Endometrial microvascular endothelial cells (primary cell): ENCODE results near the gene AGAP4. TPM values are rescaled to one million over a fixed set of nuclear protein-coding genes. Genes with fewer than 3 reads are reported as not detected.
"Not testable (repeated sequence)": the region's sequence is repeated elsewhere in the genome, so short reads cannot be mapped to it uniquely, and the experiment has no call there.

Experiments used
- in situ Hi-C: cut with HindIII; loops from 2 replicates; pipeline ENCODE4 v1.10.0; 2017; ENCODE audit warnings: low sequenced_read_pairs, low pct_unique_long_range_greater_than_20kb; ENCODE audit errors: inconsistent ontology term
- total RNA-seq: library from RNA; depleted of rRNA; stranded (reverse); fragments of >200 nt; gene quantifications from one replicate; pipeline ENCODE4 v1.2.3, GENCODE V29; 2015; ENCODE audit errors: inconsistent ontology term

Gene AGAP4
- total RNA-seq, result 14.4 TPM

DNA sequence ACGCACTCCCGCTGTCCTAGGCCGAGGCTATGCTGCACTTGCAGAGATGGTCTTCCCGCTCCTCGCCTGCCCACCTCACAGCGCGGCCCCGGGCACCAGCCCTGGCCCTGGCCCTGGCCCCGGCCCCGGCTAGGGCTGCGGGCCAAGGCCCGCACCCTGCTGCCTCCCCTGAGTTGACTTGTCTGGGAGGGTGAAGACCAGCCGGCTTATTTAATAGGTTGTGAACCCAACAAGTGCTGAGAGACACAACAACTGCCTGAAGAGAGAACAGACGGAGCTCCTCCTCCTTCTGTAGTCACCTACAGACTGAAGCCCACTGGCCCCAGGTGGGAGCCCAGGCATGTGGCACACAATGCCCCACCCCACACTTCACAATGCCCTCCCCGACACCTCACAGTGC is at the start of gene AGAP4:
Gene AGAP4, minus strand, starts transcription at position 101 of the 400 bp plus-strand sequence. CDS start 153 bp downstream, outside the sequence.
- in situ Hi-C loops, result not testable (repeated sequence)

DNA sequence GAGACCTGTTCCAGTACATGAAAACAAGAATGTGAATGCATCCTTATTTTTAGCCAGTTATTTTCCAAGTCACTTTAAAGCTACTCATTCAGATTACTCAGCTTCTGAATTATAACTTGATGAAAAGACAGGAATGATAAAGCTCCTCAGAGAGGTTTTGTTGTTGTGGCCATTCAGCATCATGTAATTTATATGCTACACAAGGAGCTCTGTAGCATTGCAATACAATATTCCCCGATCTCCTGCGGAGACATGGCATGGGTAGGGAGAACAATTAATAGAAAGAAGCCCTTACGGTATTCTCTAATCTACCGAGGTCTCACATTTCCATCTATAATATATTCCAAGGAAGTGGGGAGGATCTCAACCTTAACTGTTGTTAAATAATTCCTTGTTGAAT is 43.4 kb upstream of the AGAP4 start:
- in situ Hi-C loops, result not testable (repeated sequence)

DNA sequence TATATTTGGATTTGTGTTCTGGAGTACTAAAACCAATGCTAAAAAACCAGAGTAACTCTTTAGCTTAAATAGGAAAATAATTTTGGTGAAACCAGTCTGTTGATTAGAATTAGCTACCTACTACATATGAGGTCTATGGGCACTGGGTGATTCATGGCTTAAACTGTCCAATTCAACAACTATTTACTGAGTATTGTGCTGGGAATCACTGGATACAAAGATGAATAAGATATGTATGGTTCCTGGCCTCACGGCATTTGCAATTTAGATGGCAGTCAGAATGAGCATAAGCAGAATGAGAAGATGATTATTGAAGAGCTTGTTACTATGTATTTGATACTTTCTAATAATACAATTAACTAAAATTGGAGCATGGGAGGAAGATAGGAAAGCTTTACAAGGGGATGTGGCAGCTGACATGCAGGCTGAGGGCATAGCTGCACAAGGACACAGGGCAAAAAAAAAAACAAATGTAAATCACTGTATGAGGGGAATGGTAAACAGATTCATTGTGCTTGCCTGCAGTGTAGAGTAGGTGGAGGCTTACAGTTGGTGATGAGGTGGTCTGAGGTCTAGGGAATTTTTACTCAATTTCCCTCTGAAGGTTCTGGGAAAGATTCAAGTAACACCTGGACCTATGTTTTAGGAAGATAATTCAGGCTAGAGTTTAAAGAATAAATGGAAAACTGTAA is 42.4 kb upstream of the AGAP4 start:
- in situ Hi-C loops, result not testable (repeated sequence)

DNA sequence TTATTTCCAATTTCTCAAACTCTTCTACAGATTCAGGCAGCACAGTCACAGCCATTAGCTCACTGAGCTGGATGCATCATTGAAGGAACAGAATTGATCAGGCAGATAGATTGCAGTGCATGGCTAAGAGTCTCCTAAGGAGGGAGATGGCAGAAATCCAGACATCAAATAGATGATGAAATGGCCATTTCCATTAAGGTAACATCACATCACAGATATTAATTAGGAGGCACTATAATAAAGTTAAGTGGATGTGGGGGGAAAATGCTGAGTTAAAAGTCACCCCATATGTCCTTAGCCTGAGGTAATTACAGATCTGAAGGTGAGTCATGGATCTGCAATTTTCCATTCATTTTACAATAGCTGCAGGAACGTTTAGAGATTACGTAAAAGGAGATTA is 35.6 kb upstream of the AGAP4 start:
- in situ Hi-C loops, result not testable (repeated sequence)

DNA sequence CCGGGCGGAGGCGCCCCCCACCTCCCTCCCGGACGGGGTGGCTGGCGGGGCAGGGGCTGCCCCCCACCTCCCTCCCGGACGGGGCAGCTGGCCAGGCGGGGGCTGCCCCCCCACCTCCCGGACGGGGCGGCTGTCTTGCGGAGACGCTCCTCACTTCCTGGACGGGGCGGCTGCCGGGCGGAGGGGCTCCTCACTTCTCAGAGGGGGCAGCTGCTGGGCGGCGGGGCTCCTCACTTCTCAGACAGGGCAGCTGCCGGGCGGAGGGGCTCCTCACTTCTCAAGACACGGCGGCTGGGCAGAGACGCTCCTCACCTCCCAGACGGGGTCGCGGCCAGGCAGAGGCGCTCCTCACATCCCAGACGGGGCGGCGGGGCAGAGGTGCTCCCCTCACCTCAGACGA is 18.1 kb upstream of the AGAP4 start:
- in situ Hi-C loops, result not testable (repeated sequence)

DNA sequence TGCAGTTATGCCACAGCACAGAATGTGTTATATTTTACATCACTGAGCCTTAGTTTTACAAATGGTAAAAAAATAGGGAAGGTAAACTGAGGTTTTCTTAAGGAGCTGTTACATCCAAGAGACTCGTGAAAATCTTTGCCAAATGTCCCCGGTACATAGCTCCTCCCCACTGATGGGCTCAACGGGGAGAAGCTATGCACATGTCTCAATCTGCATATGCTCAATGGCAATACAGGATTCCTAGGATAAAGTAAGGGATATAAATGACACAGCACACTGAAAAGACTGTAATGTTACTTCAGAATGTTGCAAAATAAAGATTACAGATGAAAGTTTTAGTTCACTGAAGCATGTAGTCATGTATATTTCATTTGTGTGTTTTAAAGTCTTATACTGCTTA is 17.0 kb upstream of the AGAP4 start:
- in situ Hi-C loops, result not testable (repeated sequence)

DNA sequence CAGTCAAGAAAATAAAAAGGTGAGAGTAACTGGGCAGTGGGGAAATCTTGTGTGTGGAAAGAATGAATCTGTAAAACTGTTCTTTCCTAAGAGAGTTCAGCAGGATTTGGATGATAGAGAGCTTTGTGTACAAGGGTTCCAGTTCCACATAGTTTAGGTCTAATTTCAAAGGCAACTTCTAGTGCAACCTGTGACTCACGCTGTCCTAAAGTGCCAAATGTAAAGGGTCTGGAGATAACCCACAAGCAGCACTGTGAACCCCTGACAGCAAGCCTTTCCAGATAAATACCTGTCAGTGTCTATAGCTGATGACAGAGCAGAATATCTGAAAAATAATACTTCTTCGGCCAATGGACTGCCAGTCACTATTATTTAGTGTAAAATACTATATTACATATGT is 16.3 kb upstream of the AGAP4 start:
- in situ Hi-C loops, result not testable (repeated sequence)

DNA sequence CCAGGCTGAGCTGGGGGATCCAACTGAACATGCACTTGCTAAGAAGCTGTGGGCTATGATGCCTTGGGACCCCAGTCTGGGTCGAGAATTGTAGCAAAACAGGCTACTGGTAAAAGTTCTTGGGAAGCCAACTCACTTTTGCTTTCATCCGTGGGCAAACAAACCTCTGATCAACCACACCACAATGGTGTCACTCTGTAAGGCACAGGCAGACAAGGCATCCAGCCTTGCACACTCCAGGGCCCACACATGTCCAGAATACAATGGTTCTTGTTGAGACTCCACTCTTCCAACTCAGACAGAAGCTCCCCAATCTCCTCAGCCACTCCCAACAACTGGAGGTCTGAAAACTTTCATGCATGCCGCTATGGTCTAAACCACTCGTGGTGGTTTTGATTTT is 10.6 kb upstream of the AGAP4 start:
- in situ Hi-C loops, result not testable (repeated sequence)

DNA sequence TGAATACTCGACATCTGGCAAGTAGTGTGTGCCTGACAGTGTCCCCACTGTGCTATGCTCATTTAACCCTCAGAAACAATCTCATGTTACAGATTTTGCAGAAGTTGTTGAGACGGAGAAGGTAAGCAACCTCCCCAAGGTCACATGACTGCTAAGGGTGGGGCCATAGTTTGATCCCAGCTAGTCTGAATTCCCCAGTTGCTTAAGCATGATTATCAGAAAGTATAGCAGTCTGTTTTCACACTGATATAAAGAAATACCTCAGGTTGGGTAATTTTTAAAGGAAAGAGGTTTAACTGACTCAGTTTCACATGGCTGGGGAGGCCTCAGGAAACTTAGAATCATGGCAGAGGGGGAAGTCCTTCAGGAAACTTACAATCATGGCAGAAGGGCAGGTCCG is 1.2 kb upstream of the AGAP4 start:
- in situ Hi-C loops, result not testable (repeated sequence)

DNA sequence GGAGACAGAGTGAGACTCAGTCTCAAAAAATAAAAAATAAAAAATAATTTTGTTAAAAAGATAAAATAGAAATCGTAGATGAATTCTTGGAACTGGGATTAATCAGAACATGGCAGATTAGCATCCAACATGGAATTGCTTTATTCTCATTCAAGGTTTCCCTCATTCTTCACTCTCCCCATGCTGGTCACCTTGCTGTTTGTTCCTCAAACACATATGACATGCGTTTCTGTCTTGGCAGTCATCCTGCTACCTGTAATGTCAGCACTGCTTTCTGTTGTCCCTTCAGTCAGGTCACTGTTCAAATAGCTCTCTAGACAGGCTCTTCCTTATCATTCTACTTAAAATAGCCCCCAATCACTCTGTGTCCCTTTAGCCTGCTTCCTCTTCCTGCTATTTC is 24.4 kb downstream of the AGAP4 start:
- in situ Hi-C loops, result not testable (repeated sequence)

DNA sequence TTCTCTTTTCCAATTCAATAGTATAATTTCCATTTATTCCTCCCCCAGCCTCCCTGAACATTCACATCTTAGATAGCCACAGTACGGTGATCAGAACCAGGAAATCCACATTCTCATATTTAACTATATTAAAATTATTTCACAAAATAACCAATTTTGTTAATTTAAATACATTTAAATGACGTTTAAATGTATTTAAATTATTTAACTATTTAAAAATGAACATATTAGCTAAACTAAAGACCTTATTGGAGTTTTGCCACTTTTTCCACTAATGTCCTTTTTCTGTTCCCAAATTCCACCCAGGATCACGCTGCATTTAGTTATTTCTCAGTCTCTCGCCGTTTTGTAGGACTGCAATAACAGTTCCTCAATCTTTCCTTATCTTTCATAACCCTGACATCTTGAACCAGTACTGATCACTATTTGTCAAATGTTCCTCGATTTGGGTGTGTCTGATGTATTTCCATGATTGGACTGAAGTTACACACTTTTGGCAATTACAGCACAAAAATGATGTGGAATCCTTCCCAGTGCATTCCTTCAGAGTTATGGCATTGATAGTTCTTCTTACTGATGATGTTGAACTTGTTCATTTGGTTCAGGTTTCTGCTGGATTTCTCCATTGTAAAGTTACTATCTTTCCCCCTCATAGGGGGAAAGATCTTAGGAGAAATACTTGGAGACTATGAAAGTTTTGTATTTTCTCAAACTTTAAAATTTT is 27.0 kb downstream of the AGAP4 start:
- in situ Hi-C loops, result not testable (repeated sequence)

DNA sequence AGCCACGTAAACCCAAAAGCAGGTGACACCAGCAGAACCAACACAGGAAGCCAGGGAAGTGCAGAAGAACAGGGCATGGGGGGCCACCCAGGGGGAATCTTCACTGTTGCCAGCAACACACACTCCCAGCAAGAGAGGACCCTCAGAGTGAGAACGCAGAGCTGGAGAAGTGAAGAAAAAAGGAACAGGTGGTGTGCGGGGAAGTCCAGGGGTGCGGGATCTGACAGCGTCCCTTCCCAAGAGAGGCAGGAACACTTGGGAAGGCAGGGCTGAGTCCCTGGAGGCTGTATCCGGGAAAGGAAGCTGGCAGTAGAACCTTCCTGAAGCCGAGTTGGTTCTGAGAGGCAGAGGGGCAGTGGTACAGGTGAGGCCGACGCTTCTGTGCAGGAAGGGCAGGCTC is 27.7 kb downstream of the AGAP4 start:
- in situ Hi-C loops, result no loop called here

DNA sequence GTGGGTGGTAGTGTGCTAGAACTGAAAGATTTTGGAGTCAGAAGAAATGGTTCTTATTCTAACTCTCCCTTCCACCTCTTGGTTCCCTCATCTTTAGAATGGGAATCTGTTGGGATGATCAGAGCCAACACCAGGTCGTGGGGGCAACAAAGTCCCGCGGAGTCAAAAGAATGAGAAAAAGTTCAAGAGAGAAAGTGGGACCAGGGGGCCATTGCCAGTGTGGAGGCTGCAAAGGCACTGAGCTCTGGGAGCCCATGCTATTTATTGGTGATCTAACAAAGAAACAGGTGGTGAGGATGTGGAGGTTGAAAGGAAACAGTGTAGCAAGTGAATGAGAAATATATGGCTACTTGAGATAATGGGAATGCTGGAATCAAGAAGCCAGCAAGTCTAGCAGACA is 29.4 kb downstream of the AGAP4 start:
- in situ Hi-C loops, result no loop called here

DNA sequence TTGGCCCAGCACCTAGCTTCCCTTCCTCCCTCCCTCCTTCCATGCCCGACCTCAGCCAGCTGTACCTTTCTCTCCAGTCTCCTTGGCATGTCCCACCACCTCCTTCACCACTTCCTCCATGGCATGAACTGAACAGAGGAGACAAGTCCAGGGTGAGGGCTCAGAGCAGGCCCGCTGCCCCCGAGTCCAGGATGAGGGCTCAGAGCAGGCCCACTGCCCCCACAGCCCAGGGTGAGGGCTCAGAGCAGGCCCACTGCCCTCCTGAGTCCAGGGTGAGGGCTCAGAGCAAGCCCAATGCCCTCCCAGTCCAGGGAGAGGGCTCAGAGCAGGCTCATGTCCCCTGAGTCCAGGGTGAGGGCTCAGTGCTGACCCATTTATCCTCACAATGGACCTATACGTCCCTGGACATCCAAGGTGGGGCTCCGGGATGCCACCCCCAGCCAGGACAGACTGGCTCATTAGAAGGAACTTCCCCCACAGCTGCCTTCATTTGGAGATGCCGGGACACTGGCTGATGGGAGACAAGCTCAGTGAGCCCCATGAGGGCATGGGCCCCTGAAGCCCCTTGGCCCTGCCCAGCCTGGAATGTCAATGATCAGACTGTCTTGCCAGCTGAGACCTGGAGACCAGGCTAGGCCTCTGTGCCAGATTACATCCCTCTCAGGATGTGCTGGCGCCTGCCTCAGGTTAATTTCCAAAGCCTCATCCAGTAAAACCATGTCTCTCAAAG is 30.0 kb downstream of the AGAP4 start:
- in situ Hi-C loops, result no loop called here

DNA sequence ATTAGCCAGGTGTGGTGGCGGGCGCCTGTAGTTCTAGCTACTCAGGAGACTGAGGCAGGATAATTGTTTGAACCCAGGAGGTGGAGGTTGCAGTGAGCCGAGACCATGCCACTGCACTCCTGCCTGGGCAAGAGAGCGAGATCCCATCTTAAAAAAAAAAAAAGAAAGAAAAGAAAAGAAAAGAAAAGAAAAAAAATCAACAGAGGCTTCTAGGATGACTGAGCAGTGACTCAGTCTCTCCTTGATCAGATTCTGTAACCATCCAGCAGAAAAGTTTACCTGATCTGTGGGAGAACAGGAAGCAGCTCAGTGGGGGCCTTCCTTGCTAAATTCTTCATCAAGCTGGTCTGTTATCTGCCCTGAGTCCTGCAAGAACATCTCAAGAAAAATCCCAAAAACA is 33.2 kb downstream of the AGAP4 start:
- in situ Hi-C loops, result not testable (repeated sequence)

DNA sequence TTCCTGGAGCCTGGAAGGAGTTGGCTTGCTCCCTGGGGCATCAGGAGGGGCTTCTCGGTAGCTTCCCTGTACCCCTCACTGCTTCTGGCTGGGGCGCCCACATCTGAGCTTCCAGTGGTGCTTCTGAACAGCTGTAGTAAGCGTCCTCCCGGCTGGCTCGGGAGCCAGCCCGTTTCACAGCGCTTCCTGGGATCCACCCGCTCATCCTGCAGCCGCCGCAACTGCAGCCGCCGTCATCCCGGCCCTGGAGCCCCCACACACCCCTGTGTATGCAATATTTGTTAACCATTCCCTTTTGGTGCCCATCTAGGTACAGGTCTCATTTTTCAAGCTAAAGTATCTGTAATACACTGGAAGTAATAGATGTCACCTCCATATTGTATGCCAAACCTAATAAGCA is 34.3 kb downstream of the AGAP4 start:
- in situ Hi-C loops, result not testable (repeated sequence)

DNA sequence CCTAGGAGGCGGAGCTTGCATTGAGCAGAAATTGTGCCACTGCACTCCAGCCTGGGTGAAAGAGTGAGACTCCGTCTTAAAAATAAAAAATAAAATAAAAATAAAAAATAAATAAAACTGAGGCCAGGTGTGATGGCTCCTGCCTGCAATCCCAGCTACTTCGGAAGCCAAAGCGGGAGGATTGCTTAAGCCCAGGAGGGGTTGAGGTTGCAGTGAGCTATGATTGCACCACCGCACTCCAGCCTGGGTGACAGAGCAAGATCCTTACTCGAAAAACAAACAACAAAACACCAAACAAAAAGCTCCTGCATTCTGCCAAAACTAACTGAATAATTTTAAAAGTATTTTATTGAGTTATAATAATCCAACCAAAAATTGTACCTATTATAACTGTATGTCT is 36.2 kb downstream of the AGAP4 start:
- in situ Hi-C loops, result no loop called here

DNA sequence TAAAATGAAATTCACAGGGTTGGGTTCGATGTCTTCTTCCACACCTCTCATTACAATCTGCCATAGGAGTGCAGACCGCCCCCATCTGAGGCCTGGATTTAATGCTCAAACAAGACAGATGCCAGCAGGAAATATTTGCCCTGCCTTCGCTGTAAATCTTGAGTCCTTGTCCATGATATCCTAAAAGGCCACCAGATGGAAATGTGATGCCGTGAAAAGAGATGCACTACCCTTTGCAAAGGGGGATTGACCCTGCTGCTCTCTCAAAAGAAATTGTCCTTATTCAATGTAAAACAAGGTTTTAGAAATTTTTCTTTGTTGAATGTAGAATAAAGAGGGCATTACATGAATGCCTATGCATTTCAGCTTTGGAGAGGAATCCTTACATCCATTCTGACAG is 37.5 kb downstream of the AGAP4 start:
- in situ Hi-C loops, result no loop called here

DNA sequence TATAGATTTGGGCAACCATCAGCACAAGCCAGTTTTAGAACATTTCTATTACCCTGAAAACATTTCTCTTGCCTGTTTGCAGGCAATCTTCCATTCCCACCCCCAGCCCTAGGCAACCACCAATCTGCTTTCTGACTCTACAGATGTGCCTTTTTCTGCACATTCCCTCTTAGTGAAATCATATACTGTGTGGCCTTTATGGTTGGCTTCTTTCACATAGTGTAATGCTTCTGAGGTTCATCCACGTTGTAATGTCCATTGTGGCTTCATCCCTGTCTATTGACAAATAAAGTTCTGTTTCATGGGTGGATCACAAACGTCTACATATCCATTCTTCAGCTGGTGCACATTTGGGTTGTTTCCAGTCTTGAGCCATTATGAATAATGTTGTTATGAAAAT is 42.3 kb downstream of the AGAP4 start:
- in situ Hi-C loops, result not testable (repeated sequence)
